CD8-positive, alpha-beta memory T cell (primary cell): Measurements from ENCODE around the gene OR9Q1. TPM values are rescaled to one million over a fixed set of nuclear protein-coding genes. Genes with fewer than 3 reads are reported as not detected.
"Not testable (repeated sequence)": the region's sequence is repeated elsewhere in the genome, so short reads cannot be mapped to it uniquely, and the experiment has no call there.

ENCODE experiments used
- CTCF ChIA-PET: fragments of 350-600 bp; sonication (Branson Sonifier 250); formaldehyde crosslinking; loops from one replicate; lab custom pipeline; 2021; ENCODE audit warnings: antibody characterized with exemption; lab: Charles Lee
- POLR2A ChIA-PET: fragments of 350-600 bp; sonication (Branson Sonifier 250); formaldehyde crosslinking; loops from one replicate; lab custom pipeline; 2021; ENCODE audit warnings: antibody characterized with exemption; lab: Charles Lee
- DNase-seq, 5 donors: peaks; one replicate each; pipeline versions ENCODE4 v3.0.0 to v3.0.0-alpha.2; 2020 to 2022; ENCODE audit warnings: mixed read lengths in 1 of 5
- H3K27ac ChIP-seq: one replicate; pipeline ENCODE4 v1.7.0; 2013; ENCODE audit warnings: low read depth, mild to moderate bottlenecking, low read length, moderate library complexity
- H3K27me3 ChIP-seq: 2 replicates; pipeline ENCODE4 v1.7.0; 2013; ENCODE audit warnings: low read length, mild to moderate bottlenecking; ENCODE audit not compliant: insufficient read depth, poor library complexity, severe bottlenecking
- H3K36me3 ChIP-seq: 2 replicates; pipeline ENCODE4 v1.7.0; 2013; ENCODE audit warnings: mild to moderate bottlenecking, low read length, moderate library complexity; ENCODE audit not compliant: insufficient read depth
- H3K4me1 ChIP-seq: 2 replicates; pipeline ENCODE4 v1.7.0; 2013; ENCODE audit warnings: mild to moderate bottlenecking, low read length, moderate library complexity; ENCODE audit not compliant: insufficient read depth
- H3K4me3 ChIP-seq: 2 replicates; pipeline ENCODE4 v1.7.0; 2013; ENCODE audit warnings: mild to moderate bottlenecking, low read length
- H3K9me3 ChIP-seq: 2 replicates; pipeline ENCODE4 v1.7.0; 2013; ENCODE audit warnings: mild to moderate bottlenecking, low read length
- H3K27ac Mint-ChIP-seq, 8 donors: one replicate each; pipeline ENCODE4 v1.8.0; 2020 to 2021; ENCODE audit warnings: mixed read lengths in 8 of 8, mild to moderate bottlenecking in 6 of 8, inconsistent platforms in 3 of 8, moderate library complexity in 3 of 8
- H3K27me3 Mint-ChIP-seq, 2 donors: one replicate each; pipeline ENCODE4 v1.8.0; 2020 to 2021; ENCODE audit warnings: mixed read lengths in 2 of 2, mild to moderate bottlenecking in 1 of 2, moderate library complexity in 1 of 2
- H3K36me3 Mint-ChIP-seq, 3 donors: one replicate each; pipeline ENCODE4 v1.8.0; 2020 to 2021; ENCODE audit warnings: mixed read lengths in 3 of 3, inconsistent platforms in 1 of 3, mild to moderate bottlenecking in 1 of 3
- H3K4me1 Mint-ChIP-seq, 3 donors: one replicate each; pipeline ENCODE4 v1.8.0; 2020 to 2021; ENCODE audit warnings: mixed read lengths in 3 of 3, inconsistent platforms in 1 of 3, mild to moderate bottlenecking in 1 of 3
- H3K4me3 Mint-ChIP-seq, 7 donors: one replicate each; pipeline ENCODE4 v1.8.0; 2020 to 2021; ENCODE audit warnings: mixed read lengths in 7 of 7, mild to moderate bottlenecking in 6 of 7, moderate library complexity in 4 of 7, inconsistent platforms in 2 of 7
- H3K9me3 Mint-ChIP-seq, 5 donors: one replicate each; pipeline ENCODE4 v1.8.0; 2020 to 2022; ENCODE audit warnings: mixed read lengths in 5 of 5, mild to moderate bottlenecking in 3 of 5, moderate library complexity in 2 of 5, inconsistent platforms in 1 of 5
- polyA plus RNA-seq: library from polyadenylated mRNA; unstranded; fragments of 300-500 nt; fragmentation: Illumina TruSeq; gene quantifications from one replicate; pipeline ENCODE4 v1.2.3, GENCODE V29; 2021
- total RNA-seq, 2 experiments: library from RNA; stranded (reverse); gene quantifications; one replicate each; pipeline ENCODE4 v1.2.3, GENCODE V29; 2021

Gene OR9Q1
- total and polyA plus RNA-seq, 3 experiments from 2014 or later = not detected

GRCh38 chr11:58192229-58192628, 168.5 kb downstream of the OR9Q1 start:
- Histone ChIP-seq H3K27me3 (no peaks in the 10 kb centered on the region), H3K9me3 (no peaks in the 10 kb centered on the region), H3K4me1 (no peaks in the 10 kb centered on the region), H3K36me3 (no peaks in the 10 kb centered on the region), H3K4me3 (no peak overlapping the region), H3K27ac (no peak overlapping the region)
- Mint-ChIP-seq H3K4me1 (no peaks in the 10 kb centered on the region), H3K9me3 (peaks cover 3 to 10% (median 5%) of the 10 kb centered on the region in 5 donors), H3K4me3 (no peak overlapping the region), H3K27ac (no peak overlapping the region), H3K36me3 (no peaks in the 10 kb centered on the region), H3K27me3 (no peaks in the 10 kb centered on the region)
- ChIA-PET CTCF (no interaction called here), POLR2A (no interaction called here)
- no peak for DNase-seq

- Histone ChIP-seq H3K4me3 (no peak overlapping the region), H3K4me1 (no peaks in the 10 kb centered on the region), H3K27me3 (no peaks in the 10 kb centered on the region), H3K36me3 (no peaks in the 10 kb centered on the region), H3K9me3 (no peaks in the 10 kb centered on the region), H3K27ac (no peak overlapping the region)
- ChIA-PET CTCF (no interaction called here), POLR2A (no interaction called here)
- DNase-seq = no peak
- H3K4me1 Mint-ChIP-seq = no peaks in the 10 kb centered on the region
- no peak overlapping the region for H3K4me3 Mint-ChIP-seq
- H3K36me3 Mint-ChIP-seq = no peaks in the 10 kb centered on the region
- H3K9me3 Mint-ChIP-seq = peaks cover 5 to 17% (median 10%) of the 10 kb centered on the region in 5 donors
- no peaks in the 10 kb centered on the region for H3K27me3 Mint-ChIP-seq
- H3K27ac Mint-ChIP-seq = peak overlapping the region in 1 of 8 donors; percentile 27
These were observed 169.7 kb downstream of the OR9Q1 start for GRCh38 chr11:58193391-58193790.

- DNase-seq = no peak
- no peaks in the 10 kb centered on the region for H3K4me1 Mint-ChIP-seq
- no peaks in the 10 kb centered on the region for H3K27me3 Mint-ChIP-seq
- Histone ChIP-seq H3K9me3 (no peaks in the 10 kb centered on the region), H3K4me3 (no peak overlapping the region), H3K36me3 (no peaks in the 10 kb centered on the region), H3K27me3 (no peaks in the 10 kb centered on the region), H3K4me1 (no peaks in the 10 kb centered on the region), H3K27ac (no peak overlapping the region)
- no peak overlapping the region for H3K4me3 Mint-ChIP-seq
- peaks cover 6 to 17% (median 10%) of the 10 kb centered on the region in 5 donors for H3K9me3 Mint-ChIP-seq
- H3K27ac Mint-ChIP-seq = no peak overlapping the region
- ChIA-PET CTCF (no interaction called here), POLR2A (no interaction called here)
- no peaks in the 10 kb centered on the region for H3K36me3 Mint-ChIP-seq
These were observed 172.3 kb downstream of the OR9Q1 start for GRCh38 chr11:58195939-58196338.

GRCh38 chr11:58199271-58199670, 175.6 kb downstream of the OR9Q1 start:
- POLR2A ChIA-PET = no interaction called here
- H3K27ac Mint-ChIP-seq = no peak overlapping the region

GRCh38 chr11:58204042-58204441, 180.4 kb downstream of the OR9Q1 start, which contains the start of gene OR1S2:
Gene OR1S2 (minus strand): TSS chr11:58204142. CDS start chr11:58204142, 0 bp downstream.
- no peak within 1 kb of the TSS for H3K4me3 Mint-ChIP-seq
- no peak within 1 kb of the TSS for H3K27ac Mint-ChIP-seq
- CTCF ChIA-PET = no interaction called here
- no peaks in the 10 kb centered on the region for H3K4me1 ChIP-seq
- H3K4me1 Mint-ChIP-seq = no peaks in the 10 kb centered on the region
- no peaks in the 10 kb centered on the region for H3K36me3 Mint-ChIP-seq
- peaks cover 0 to 2% (median 0%) of the 10 kb centered on the region in 5 donors for H3K9me3 Mint-ChIP-seq
- DNase-seq = no peak
- no peaks in the 10 kb centered on the region for H3K9me3 ChIP-seq
- H3K4me3 ChIP-seq = no peak within 1 kb of the TSS
- H3K36me3 ChIP-seq = no peaks in the 10 kb centered on the region
- POLR2A ChIA-PET = no interaction called here
- H3K27me3 ChIP-seq = no peaks in the 10 kb centered on the region
- no peak within 1 kb of the TSS for H3K27ac ChIP-seq
- H3K27me3 Mint-ChIP-seq = peaks cover 5 to 23% of the 10 kb centered on the region in 2 donors

More at GRCh38 chr11:58199271-58199670, 175.6 kb downstream of the OR9Q1 start:
- H3K9me3 ChIP-seq = no peaks in the 10 kb centered on the region
- peaks cover 2 to 17% of the 10 kb centered on the region in 2 donors for H3K27me3 Mint-ChIP-seq
- H3K36me3 Mint-ChIP-seq = no peaks in the 10 kb centered on the region
- peaks cover 6 to 16% (median 10%) of the 10 kb centered on the region in 5 donors for H3K9me3 Mint-ChIP-seq
- H3K4me3 ChIP-seq = no peak overlapping the region
- no peak for DNase-seq
- no peak overlapping the region for H3K27ac ChIP-seq
- no peak overlapping the region for H3K4me3 Mint-ChIP-seq
- H3K36me3 ChIP-seq = no peaks in the 10 kb centered on the region
- no peaks in the 10 kb centered on the region for H3K4me1 ChIP-seq
- H3K4me1 Mint-ChIP-seq = no peaks in the 10 kb centered on the region
- CTCF ChIA-PET = no interaction called here
- H3K27me3 ChIP-seq = no peaks in the 10 kb centered on the region

- H3K27ac ChIP-seq, H3K36me3 Mint-ChIP-seq, POLR2A ChIA-PET, H3K4me3 ChIP-seq, H3K36me3 ChIP-seq, H3K9me3 ChIP-seq, H3K9me3 Mint-ChIP-seq, H3K4me1 Mint-ChIP-seq, H3K27ac Mint-ChIP-seq, H3K27me3 Mint-ChIP-seq, CTCF ChIA-PET, DNase-seq, H3K4me3 Mint-ChIP-seq, H3K4me1 ChIP-seq, H3K27me3 ChIP-seq: not testable (repeated sequence)
These were observed 188.7 kb downstream of the OR9Q1 start, which contains the start of gene OR1S1 for GRCh38 chr11:58212420-58212819. Gene OR1S1 (plus strand): TSS chr11:58212720.

GRCh38 chr11:58216476-58216875, 192.8 kb downstream of the OR9Q1 start:
- Mint-ChIP-seq H3K27me3 (peaks cover 3 to 8% of the 10 kb centered on the region in 2 donors), H3K36me3 (no peaks in the 10 kb centered on the region), H3K27ac (no peak overlapping the region), H3K4me1 (no peaks in the 10 kb centered on the region), H3K9me3 (peaks cover 0 to 3% (median 0%) of the 10 kb centered on the region in 5 donors), H3K4me3 (no peak overlapping the region)
- no peak for DNase-seq
- Histone ChIP-seq H3K27ac (no peak overlapping the region), H3K4me1 (no peaks in the 10 kb centered on the region), H3K9me3 (no peaks in the 10 kb centered on the region), H3K4me3 (no peak overlapping the region), H3K36me3 (no peaks in the 10 kb centered on the region), H3K27me3 (no peaks in the 10 kb centered on the region)
- ChIA-PET POLR2A (no interaction called here), CTCF (no interaction called here)

GRCh38 chr11:58222721-58223120, 199.0 kb downstream of the OR9Q1 start:
- ChIA-PET CTCF (no interaction called here), POLR2A (no interaction called here)
- no peaks in the 10 kb centered on the region for H3K9me3 ChIP-seq
- Mint-ChIP-seq H3K4me1 (no peaks in the 10 kb centered on the region), H3K4me3 (no peak overlapping the region), H3K27me3 (peaks cover 6 to 13% of the 10 kb centered on the region in 2 donors), H3K27ac (no peak overlapping the region), H3K36me3 (no peaks in the 10 kb centered on the region), H3K9me3 (peaks cover 0 to 3% (median 0%) of the 10 kb centered on the region in 5 donors)
- H3K4me1 ChIP-seq = no peaks in the 10 kb centered on the region
- no peaks in the 10 kb centered on the region for H3K27me3 ChIP-seq
- no peaks in the 10 kb centered on the region for H3K36me3 ChIP-seq
- no peak overlapping the region for H3K4me3 ChIP-seq
- DNase-seq = no peak
- no peak overlapping the region for H3K27ac ChIP-seq
